ENCODE data around the gene CDK11A. TPM values are rescaled to one million over a fixed set of nuclear protein-coding genes. Genes with fewer than 3 reads are reported as not detected.
"Not testable (repeated sequence)": the region's sequence is repeated elsewhere in the genome, so short reads cannot be mapped to it uniquely, and the experiment has no call there.

CDK11A gene
- total RNA-seq, 1 donor from 2014 or later, result 26.0 TPM

DNA sequence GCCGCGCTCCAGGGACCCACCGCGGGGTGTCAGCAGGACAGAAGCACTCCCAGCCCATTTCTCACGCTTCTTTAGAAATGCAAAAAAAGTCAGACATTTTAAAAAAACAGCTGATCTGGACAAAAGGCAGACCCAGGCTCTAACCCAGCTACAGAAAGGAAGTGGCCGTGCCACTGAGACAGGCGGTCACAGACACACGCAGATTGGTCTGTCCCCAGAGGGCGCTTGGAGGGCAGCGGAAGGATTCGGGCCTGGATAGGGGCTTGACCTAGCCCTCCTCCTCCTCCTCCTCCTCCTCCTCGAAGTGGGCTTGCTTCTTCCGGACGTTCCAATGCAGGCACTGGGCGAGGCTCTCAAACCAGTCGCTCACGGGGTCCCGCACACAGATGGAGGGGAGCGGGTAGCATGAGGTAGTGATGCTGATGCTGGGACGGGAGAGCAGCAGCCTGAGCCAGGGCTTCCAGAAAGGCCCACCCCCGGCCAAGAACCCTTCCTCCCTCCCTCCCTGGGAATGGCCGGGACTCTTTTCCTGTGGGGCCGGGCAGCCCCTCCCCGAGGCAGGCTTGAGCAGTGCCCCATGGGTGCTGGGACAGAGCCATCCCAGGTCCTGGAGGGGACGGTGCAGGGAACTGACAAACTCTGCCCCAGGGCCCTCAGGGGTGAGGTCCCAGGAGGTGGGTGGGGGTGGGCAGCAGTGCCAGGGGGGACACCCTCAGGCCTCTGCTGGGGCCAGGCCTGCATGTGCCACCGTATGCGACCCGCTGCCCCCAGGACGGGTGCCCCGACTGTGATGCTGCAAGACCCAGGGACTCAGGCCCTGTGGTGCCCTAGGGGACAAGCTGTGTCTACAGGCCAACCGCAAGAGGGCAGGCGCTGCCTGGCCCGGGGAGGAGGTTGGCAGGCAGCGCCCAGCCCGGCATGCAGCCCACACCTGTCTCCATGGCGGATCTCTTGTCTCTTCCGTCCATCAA, 28.8 kb upstream of the CDK11A start:
- Mint-ChIP-seq H3K4me1 (ENCODE audit: low read depth) (peaks cover 5% of the 10 kb centered on the region), H3K36me3 (ENCODE audit: low read depth) (peaks cover 9% of the 10 kb centered on the region), H3K27me3 (ENCODE audit: low read depth) (no peaks in the 10 kb centered on the region), H3K9me3 (ENCODE audit: low read depth) (no peaks in the 10 kb centered on the region), H3K27ac (ENCODE audit: unreplicated experiment) (no peak overlapping the region), H3K4me3 (ENCODE audit: unreplicated experiment) (no peak overlapping the region)
- TF ChIP-seq, protein P1, sequence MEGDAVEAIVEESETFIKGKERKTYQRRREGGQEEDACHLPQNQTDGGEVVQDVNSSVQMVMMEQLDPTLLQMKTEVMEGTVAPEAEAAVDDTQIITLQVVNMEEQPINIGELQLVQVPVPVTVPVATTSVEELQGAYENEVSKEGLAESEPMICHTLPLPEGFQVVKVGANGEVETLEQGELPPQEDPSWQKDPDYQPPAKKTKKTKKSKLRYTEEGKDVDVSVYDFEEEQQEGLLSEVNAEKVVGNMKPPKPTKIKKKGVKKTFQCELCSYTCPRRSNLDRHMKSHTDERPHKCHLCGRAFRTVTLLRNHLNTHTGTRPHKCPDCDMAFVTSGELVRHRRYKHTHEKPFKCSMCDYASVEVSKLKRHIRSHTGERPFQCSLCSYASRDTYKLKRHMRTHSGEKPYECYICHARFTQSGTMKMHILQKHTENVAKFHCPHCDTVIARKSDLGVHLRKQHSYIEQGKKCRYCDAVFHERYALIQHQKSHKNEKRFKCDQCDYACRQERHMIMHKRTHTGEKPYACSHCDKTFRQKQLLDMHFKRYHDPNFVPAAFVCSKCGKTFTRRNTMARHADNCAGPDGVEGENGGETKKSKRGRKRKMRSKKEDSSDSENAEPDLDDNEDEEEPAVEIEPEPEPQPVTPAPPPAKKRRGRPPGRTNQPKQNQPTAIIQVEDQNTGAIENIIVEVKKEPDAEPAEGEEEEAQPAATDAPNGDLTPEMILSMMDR (IDR thresholded peaks at IDR 0.05), result no peak
- DNase-seq (ENCODE audit: low spot score), result no peak

DNA sequence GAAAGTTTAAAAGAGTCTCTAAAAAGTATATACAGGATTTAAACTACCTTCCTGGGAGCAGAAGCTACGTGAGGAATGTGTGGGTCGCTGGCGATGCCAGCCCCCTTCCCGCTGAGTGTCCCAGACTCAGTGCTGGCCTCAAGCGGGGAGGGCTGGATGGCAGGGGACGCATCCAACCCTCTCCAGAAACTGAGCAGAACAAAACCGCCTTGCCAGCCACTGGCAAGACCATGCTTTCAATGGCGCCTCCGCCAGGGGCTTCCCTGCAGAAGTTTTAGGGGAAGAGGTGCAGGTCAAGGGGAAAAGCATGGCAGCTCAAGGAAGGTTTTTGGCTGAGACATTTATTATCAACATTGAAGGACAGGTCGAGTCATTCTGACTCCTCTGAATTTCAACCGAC, 28.0 kb upstream of the CDK11A start:
- Mint-ChIP-seq H3K9me3 (ENCODE audit: low read depth) (no peaks in the 10 kb centered on the region), H3K4me3 (ENCODE audit: unreplicated experiment) (no peak overlapping the region), H3K27me3 (ENCODE audit: low read depth) (no peaks in the 10 kb centered on the region), H3K4me1 (ENCODE audit: low read depth) (peaks cover 5% of the 10 kb centered on the region), H3K27ac (ENCODE audit: unreplicated experiment) (no peak overlapping the region), H3K36me3 (ENCODE audit: low read depth) (peaks cover 6% of the 10 kb centered on the region)
- TF ChIP-seq, protein P1 (IDR thresholded peaks at IDR 0.05), result no peak
- DNase-seq (ENCODE audit: low spot score), result no peak

DNA sequence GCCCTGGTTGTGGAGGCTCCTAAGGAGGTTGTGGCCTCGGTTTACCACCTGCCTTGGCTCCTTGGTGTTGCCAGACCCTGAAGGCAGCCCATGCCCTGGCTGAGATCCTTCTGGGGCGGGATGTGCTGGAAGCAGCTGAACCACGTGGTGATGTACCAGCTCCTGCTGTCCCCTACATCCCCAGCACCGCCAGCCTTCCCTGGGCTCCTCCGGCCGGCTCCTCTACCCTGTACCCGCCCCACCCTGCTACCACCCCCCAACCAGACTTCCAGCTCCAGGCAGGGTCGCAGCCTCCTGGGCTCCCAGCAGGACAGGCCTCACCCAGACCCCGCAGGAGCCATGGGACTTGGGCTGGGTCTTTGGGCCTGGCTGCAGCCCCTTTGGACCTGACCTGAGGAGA, 25.8 kb upstream of the CDK11A start:
- not testable (repeated sequence) for H3K27me3 Mint-ChIP-seq (ENCODE audit: low read depth); H3K4me3 Mint-ChIP-seq (ENCODE audit: unreplicated experiment); H3K9me3 Mint-ChIP-seq (ENCODE audit: low read depth); H3K27ac Mint-ChIP-seq (ENCODE audit: unreplicated experiment); DNase-seq (ENCODE audit: low spot score); H3K4me1 Mint-ChIP-seq (ENCODE audit: low read depth); H3K36me3 Mint-ChIP-seq (ENCODE audit: low read depth)

DNA sequence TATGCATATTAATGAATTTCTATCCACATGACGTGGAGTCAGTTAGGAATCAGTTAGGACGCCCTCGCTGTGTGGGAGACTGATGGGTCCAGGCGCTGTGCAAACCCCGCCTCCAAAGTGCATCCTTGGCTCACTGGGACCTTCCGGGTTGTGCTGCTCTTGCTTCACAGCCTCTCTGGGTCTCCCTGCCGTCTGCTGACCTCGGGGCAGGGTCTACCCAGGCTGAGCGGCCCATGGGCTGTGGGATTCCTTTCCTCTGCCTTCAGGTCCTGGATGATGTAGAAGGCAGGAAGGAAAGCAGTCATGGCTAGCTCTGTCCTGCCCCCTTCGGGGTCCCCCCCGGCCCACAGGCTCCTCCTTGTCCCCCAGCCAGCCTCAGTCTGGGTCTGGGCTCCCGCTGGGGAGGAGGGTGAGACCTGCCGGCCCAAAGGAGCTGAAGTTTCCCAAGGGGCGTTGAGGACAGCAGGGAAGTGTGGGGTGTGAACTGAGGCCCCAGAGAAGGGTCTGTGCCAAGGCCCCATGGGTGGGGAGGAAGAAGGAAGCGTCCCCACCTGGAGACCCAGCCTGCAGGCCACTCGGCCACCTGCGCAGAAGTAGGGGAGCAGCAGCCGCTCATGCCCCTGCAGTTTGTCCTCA, 24.6 kb upstream of the CDK11A start:
- Mint-ChIP-seq H3K36me3 (ENCODE audit: low read depth) (peaks cover under 1% of the 10 kb centered on the region), H3K4me3 (ENCODE audit: unreplicated experiment) (no peak overlapping the region), H3K4me1 (ENCODE audit: low read depth) (peaks cover 5% of the 10 kb centered on the region), H3K9me3 (ENCODE audit: low read depth) (no peaks in the 10 kb centered on the region), H3K27ac (ENCODE audit: unreplicated experiment) (peak overlapping the region; percentile 57), H3K27me3 (ENCODE audit: low read depth) (no peaks in the 10 kb centered on the region)
- TF ChIP-seq, protein P1 (IDR thresholded peaks at IDR 0.05), result no peak
- no peak for DNase-seq (ENCODE audit: low spot score)

DNA sequence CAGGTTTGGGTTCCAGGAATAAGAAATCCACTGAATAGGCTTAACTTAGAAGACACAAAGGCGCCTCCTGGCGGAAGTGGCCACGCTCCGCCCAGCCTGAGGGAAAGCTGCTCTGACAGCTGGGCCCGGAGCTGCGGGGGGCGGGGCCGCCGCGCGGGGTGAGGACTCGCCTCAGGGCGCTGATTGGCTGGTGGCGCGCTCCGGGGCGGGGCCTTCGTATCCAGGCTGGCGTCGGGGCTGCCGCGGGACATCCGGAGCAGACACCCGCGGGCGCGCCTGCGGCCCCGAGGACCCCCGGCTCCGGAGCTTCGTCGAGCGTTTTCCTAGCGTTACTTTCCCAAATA, 22.4 kb upstream of the CDK11A start:
- not testable (repeated sequence) for DNase-seq (ENCODE audit: low spot score); H3K9me3 Mint-ChIP-seq (ENCODE audit: low read depth); H3K36me3 Mint-ChIP-seq (ENCODE audit: low read depth); H3K27me3 Mint-ChIP-seq (ENCODE audit: low read depth); H3K4me1 Mint-ChIP-seq (ENCODE audit: low read depth)
- peak overlapping the region; percentile 57 for H3K27ac Mint-ChIP-seq (ENCODE audit: unreplicated experiment)
- peak overlapping the region; percentile 35 for H3K4me3 Mint-ChIP-seq (ENCODE audit: unreplicated experiment)

DNA sequence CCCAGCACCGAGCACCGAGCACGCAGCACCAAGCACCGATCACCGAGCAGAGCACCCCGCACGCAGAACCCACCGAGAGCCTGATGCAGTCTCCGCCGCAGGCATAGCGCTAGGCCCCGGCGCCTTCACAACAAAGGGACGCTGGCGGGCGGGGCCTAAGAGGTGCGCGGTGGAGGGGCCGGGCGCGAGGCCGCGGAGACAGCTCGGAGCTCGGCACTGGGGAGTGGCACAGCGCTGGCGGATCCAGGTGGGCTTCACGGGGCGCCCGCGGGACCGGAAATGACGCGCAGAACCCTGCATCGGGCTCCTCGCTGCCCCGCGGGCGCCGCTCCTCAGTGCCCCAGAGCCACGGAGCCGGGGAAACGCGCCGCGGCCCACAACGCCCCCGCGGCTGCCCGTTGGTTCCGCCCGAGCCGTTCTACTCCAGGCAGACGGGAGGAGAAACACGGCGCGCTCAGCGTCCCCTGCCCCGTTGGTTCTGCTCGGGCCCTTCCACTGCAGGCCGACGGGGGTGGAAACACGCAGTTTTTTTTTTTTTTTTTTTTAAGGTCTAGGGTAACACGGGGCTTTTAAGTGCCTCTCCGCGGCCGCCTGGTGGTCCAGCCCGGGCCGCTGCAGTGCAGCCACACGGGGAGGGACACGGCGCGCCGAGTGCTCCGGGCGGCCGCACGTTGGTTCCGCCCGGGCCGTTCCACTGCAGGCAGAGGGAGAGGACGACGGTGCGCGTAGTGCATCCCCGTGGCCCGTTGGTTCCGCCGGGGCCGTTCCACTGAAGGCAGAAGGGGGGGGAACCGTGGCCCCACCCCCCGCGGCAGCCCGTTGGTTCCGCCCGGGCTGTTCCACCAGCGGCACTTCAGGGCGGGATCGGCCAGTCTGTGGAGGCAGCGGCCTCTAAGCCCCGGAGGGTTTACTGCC, 21.8 kb upstream of the CDK11A start:
- Mint-ChIP-seq H3K4me3 (ENCODE audit: unreplicated experiment) (peak overlapping the region; percentile 68), H3K27ac (ENCODE audit: unreplicated experiment) (peak overlapping the region; percentile 94), H3K4me1 (ENCODE audit: low read depth) (peaks cover 12% of the 10 kb centered on the region)
- H3K27me3 Mint-ChIP-seq (ENCODE audit: low read depth); DNase-seq (ENCODE audit: low spot score); H3K36me3 Mint-ChIP-seq (ENCODE audit: low read depth); H3K9me3 Mint-ChIP-seq (ENCODE audit: low read depth): not testable (repeated sequence)

DNA sequence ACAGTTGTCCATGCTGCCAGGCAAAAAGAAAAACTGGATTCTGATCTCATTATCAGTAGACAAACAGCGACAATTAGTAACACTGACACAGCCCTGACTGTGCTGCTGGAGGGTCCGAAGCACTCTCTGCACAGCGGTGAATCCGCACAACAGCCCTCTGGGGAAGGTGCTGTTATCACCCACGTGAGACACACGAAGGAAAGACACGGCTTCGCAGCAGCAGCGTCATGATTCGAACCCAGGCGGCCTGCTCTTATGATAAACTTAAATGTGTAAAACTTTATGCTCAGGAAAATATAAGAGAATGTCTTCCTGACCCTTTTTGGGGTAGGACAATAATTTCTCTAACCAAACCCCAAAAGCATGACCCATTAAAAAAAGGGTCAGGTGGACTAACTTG, 18.4 kb upstream of the CDK11A start:
- H3K36me3 Mint-ChIP-seq (ENCODE audit: low read depth); H3K9me3 Mint-ChIP-seq (ENCODE audit: low read depth); DNase-seq (ENCODE audit: low spot score); H3K4me3 Mint-ChIP-seq (ENCODE audit: unreplicated experiment); H3K4me1 Mint-ChIP-seq (ENCODE audit: low read depth); H3K27ac Mint-ChIP-seq (ENCODE audit: unreplicated experiment); H3K27me3 Mint-ChIP-seq (ENCODE audit: low read depth): not testable (repeated sequence)

DNA sequence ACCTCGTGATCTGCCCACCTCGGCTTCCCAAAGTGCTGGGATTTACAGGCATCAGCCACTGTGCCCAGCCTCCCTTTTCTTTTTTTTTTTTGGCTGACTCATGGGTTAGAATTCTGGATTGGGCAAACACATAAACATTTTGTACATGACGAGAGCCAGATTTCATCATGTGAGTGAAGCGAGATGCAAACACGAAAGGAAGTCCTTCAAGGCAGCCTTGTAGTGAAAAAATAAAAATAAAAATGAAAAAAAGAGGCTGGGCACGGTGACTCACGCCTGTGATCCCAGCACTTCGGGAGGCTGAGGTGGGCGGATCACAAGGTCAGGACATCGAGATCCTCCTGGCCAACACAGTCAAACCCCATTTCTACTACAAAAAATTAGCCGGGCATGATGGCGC, 16.9 kb upstream of the CDK11A start:
- H3K36me3 Mint-ChIP-seq (ENCODE audit: low read depth); H3K4me3 Mint-ChIP-seq (ENCODE audit: unreplicated experiment); DNase-seq (ENCODE audit: low spot score); H3K27me3 Mint-ChIP-seq (ENCODE audit: low read depth); H3K4me1 Mint-ChIP-seq (ENCODE audit: low read depth); H3K9me3 Mint-ChIP-seq (ENCODE audit: low read depth): not testable (repeated sequence)
- peak overlapping the region; percentile 93 for H3K27ac Mint-ChIP-seq (ENCODE audit: unreplicated experiment)

DNA sequence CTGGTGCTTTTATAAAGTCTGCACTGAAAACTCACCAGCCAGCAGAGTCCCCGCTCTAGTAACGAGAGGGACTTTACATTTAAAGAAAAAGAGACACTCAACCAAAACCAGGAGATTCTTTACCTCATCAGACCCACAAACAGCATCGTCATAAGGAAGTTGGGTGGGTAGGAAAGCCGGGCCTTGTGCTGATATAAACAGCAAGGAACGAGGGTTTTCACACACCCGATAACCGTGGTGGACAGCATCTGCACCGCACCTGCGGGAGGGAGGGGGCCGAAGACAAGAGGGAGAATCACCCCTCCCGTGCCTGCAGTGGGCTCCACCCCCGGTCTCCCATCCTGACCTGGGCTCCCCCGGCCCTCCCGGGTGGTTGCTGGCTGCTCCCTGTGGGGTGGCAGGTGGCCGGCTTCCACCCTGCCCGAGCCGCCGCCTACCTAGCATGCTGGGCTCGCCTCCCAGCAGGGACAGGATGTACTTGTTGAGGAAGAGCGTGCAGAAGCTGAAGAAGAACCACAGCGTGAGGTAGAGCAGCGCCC, 14.7 kb upstream of the CDK11A start:
- H3K4me3 Mint-ChIP-seq (ENCODE audit: unreplicated experiment); H3K27ac Mint-ChIP-seq (ENCODE audit: unreplicated experiment); DNase-seq (ENCODE audit: low spot score); H3K9me3 Mint-ChIP-seq (ENCODE audit: low read depth); H3K4me1 Mint-ChIP-seq (ENCODE audit: low read depth); H3K36me3 Mint-ChIP-seq (ENCODE audit: low read depth); H3K27me3 Mint-ChIP-seq (ENCODE audit: low read depth): not testable (repeated sequence)
